HepG2 (cell line): Measurements from ENCODE around the gene TEAD4. TPM values are rescaled to one million over a fixed set of nuclear protein-coding genes. Genes with fewer than 3 reads are reported as not detected.

Experiments used
- ATAC-seq: fragments of 200-7000 bp; cut with Tn5 transposase; 3 replicates; pipeline ENCODE4 v1.9.1; 2020; ENCODE audit warnings: mild to moderate bottlenecking, moderate library complexity
- BruUV-seq: library from RNA; stranded (reverse); fragments of 400-500 nt; replicated peaks from 2 replicates; lab custom pipeline; 2021; lab: Mats Ljungman, UMichigan
- CTCF ChIA-PET: fragments of 300-600 bp; formaldehyde crosslinking; extraction: SDS; loops from one replicate; lab custom pipeline; 2021; ENCODE audit warnings: low total read pairs, inconsistent platforms, low intra/inter-chr PET ratio; lab: Yijun Ruan, JAX
- POLR2A ChIA-PET: fragments of 350-600 bp; sonication (Branson Sonifier 250); formaldehyde crosslinking; loops from one replicate; lab custom pipeline; 2020; ENCODE audit warnings: antibody characterized with exemption, inconsistent platforms; lab: Yijun Ruan, JAX
- DNase-seq: peaks from one replicate; pipeline ENCODE4 v3.0.0-alpha.2; 2015; ENCODE audit warnings: low spot score
- FAIRE-seq: peaks from 3 replicates; lab custom pipeline; 2011; peaks lifted over from hg19 to GRCh38; lab: Jason Lieb, UNC
- H2AFZ ChIP-seq: one replicate; pipeline ENCODE4 v1.6.1; 2011; ENCODE audit warnings: low read length, inconsistent platforms
- H3K27ac ChIP-seq: fragments of 300-600 bp; 3 replicates; pipeline ENCODE4 v1.8.0; 2011; ENCODE audit warnings: mixed run types, mild to moderate bottlenecking, mixed read lengths, low read length, inconsistent platforms; ENCODE audit not compliant: insufficient read depth; ENCODE audit errors: extremely low read length
- H3K27me3 ChIP-seq, 2 experiments: fragments of 200-600 bp in 1 of 2; 2 replicates in 1 of 2; 3 replicates in 1 of 2; pipeline versions ENCODE4 v1.6.0 to v1.8.0; 2011; ENCODE audit warnings: low read length in 2 of 2, mild to moderate bottlenecking in 2 of 2, moderate library complexity in 2 of 2, inconsistent platforms in 1 of 2; ENCODE audit not compliant: insufficient read depth in 2 of 2, control insufficient read depth in 1 of 2
- H3K36me3 ChIP-seq, 2 experiments: fragments of 200-600 bp in 1 of 2; replicated peaks in 1 of 2; 2 replicates in 1 of 2; 3 replicates in 1 of 2; pipeline versions ENCODE4 v1.5.1 to v1.8.0; 2011; ENCODE audit warnings: low read length in 2 of 2, inconsistent platforms in 1 of 2; ENCODE audit not compliant: insufficient read depth in 2 of 2, control insufficient read depth in 1 of 2
- H3K4me1 ChIP-seq: 2 replicates; pipeline ENCODE4 v1.5.1; 2012; ENCODE audit warnings: low read length, inconsistent platforms; ENCODE audit not compliant: insufficient read depth
- H3K4me2 ChIP-seq: 2 replicates; pipeline ENCODE4 v1.6.0; 2011; ENCODE audit warnings: low read depth, low read length, inconsistent platforms
- H3K4me3 ChIP-seq, 3 experiments: fragments of 200-600 bp in 1 of 3; sonication (generic), shearing (Covaris generic) in 1 of 3; replicated peaks in 1 of 3; 2 replicates each; pipeline ENCODE4 v1.5.1; 2011 to 2016; ENCODE audit warnings: low read length in 3 of 3, inconsistent platforms in 2 of 3, low read depth in 2 of 3, mild to moderate bottlenecking in 2 of 3, control low read depth in 1 of 3, mixed read lengths in 1 of 3; ENCODE audit not compliant: insufficient read depth in 1 of 3
- H3K79me2 ChIP-seq: one replicate; pipeline ENCODE4 v1.6.1; 2011; ENCODE audit warnings: low read length, inconsistent platforms; ENCODE audit not compliant: insufficient read depth
- H3K9ac ChIP-seq: 2 replicates; pipeline ENCODE4 v1.6.0; 2011; ENCODE audit warnings: mild to moderate bottlenecking, low read depth, low read length, inconsistent platforms; ENCODE audit not compliant: insufficient read depth
- H3K9me3 ChIP-seq: 2 replicates; pipeline ENCODE4 v1.5.1; 2012; ENCODE audit warnings: mild to moderate bottlenecking, low read length
- H4K20me1 ChIP-seq: 2 replicates; pipeline ENCODE4 v1.6.0; 2011; ENCODE audit warnings: inconsistent platforms, mild to moderate bottlenecking, low read length, moderate library complexity; ENCODE audit not compliant: insufficient read depth
- CEBPB ChIP-seq: IDR thresholded peaks from 2 replicates; pipeline ENCODE4 v1.6.1; 2011; ENCODE audit warnings: low read depth, low read length, improper control_type of control experiment, borderline replicate concordance
- FOXO4 ChIP-seq: sonication (generic); formaldehyde crosslinking; conservative IDR thresholded peaks from 2 replicates; pipeline ENCODE4 v1.8.1; 2023; ENCODE audit warnings: missing genetic modification reagents
- IRF1 ChIP-seq: sonication (generic); formaldehyde crosslinking; IDR thresholded peaks from 2 replicates; pipeline ENCODE4 v1.4.0; 2020; ENCODE audit warnings: low read depth, mild to moderate bottlenecking, missing genetic modification reagents
- MAFK ChIP-seq, 2 experiments: IDR thresholded peaks in 1 of 2; conservative IDR thresholded peaks in 1 of 2; 2 replicates each; pipeline ENCODE4 v1.6.1; 2011; ENCODE audit warnings: improper control_type of control experiment in 2 of 2, low read length in 2 of 2
- MEF2D ChIP-seq: sonication (generic); formaldehyde crosslinking; IDR thresholded peaks from 2 replicates; pipeline ENCODE4 v1.5.1; 2020; ENCODE audit warnings: mild to moderate bottlenecking, missing genetic modification reagents
- POLR2G ChIP-seq: fragments of 200-400 bp; formaldehyde crosslinking; IDR thresholded peaks from 2 replicates; pipeline ENCODE4 v1.6.1; 2018; ENCODE audit warnings: mild to moderate bottlenecking, low read depth, low read length, moderate library complexity
- ZNF770 ChIP-seq: sonication (generic); formaldehyde crosslinking; IDR thresholded peaks from 2 replicates; pipeline ENCODE4 v1.5.0; 2020; ENCODE audit warnings: mild to moderate bottlenecking, missing genetic modification reagents
- WGBS: methylation state at CpG from one replicate; pipeline ENCODE4 v1.1.6; 2017; ENCODE audit warnings: low lambda C conversion rate; 5-methylcytosine and 5-hydroxymethylcytosine counted together
- in situ Hi-C: cut with HindIII; loops from 2 replicates; pipeline ENCODE4 v1.10.0; 2017; ENCODE audit warnings: low pct_unique_long_range_greater_than_20kb; ENCODE audit not compliant: extremely low pct_ligation_motif_present
- intact Hi-C: fragments of 100-400 bp; cut with micrococcal nuclease; formaldehyde crosslinking; loops from one replicate; pipeline ENCODE4 v1.10.0; 2022; ENCODE audit not compliant: unreplicated experiment
- polyA plus RNA-seq, 8 experiments: library from polyadenylated mRNA; depleted of rRNA in 3 of 8; stranded (reverse) in 7 of 8; unstranded in 1 of 8; fragments of >200 nt; fragmentation: Illumina TruSeq in 4 of 8; extraction: Trizol in 4 of 8; gene quantifications; 2 replicates each; pipeline versions ENCODE4 v1.2.1 to v1.2.3, GENCODE V29; 2011 to 2016; ENCODE audit warnings: low read depth in 4 of 8, missing spikeins in 1 of 8, mixed read lengths in 1 of 8; ENCODE audit not compliant: insufficient read depth in 1 of 8
- total RNA-seq, 5 experiments: library from RNA; depleted of rRNA; stranded (reverse); fragments of >200 nt; fragmentation: Illumina TruSeq; extraction: Trizol; gene quantifications; 2 replicates each; pipeline ENCODE4 v1.2.3, GENCODE V29; 2016; ENCODE audit warnings: low read depth in 1 of 5

Gene TEAD4
- total and polyA plus RNA-seq, 2 of the 13 experiments (the other 11 are each of a cell fraction or from before 2014, with no cell fraction given): 45.0 to 69.4 TPM

GRCh38 chr12:3046441-3047200, 87.4 kb downstream of the TEAD4 start:
- BruUV-seq: no TSS peak

More at GRCh38 chr12:3046441-3047200, 87.4 kb downstream of the TEAD4 start:
- intact Hi-C loops: no loop called here
- no peak overlapping the region for H2AFZ ChIP-seq
- ChIA-PET CTCF (no interaction called here), POLR2A (interaction anchor here (1.2 kb wide), 1 partner anchor 58 kb away, joined by 3 read pairs; no protein-coding TSS in a partner anchor)
- no peak overlapping the region for H3K4me2 ChIP-seq
- WGBS: 46% methylated on average over 7 of the region's 17 CpGs
- H3K9ac ChIP-seq: no peak overlapping the region
- no peaks in the 10 kb centered on the region for H3K9me3 ChIP-seq
- peaks cover 29% of the 10 kb centered on the region for H3K4me1 ChIP-seq
- TF ChIP-seq IRF1 (CRISPR knock-in tag) (no peak), POLR2G (0 out of 2 replicates have a peak, but pooled peaks have one; percentile 34), FOXO4 (CRISPR knock-in tag) (0 out of 2 replicates have a peak, but pooled peaks have one; percentile 29), CEBPB (peak; percentile 28; the same call in 1 of the 2 replicates), MAFK (conservative IDR thresholded peaks at IDR 0.05 in 1 of 2, IDR thresholded peaks at IDR 0.05 in 1 of 2; ENCODE audit: low read length in 2 of 2) (peak in 1 of 2 experiments; percentile 40; a peak in 2 of 4 replicates), ZNF770 (CRISPR knock-in tag) (peak; percentile 57; the same call in 1 of the 2 replicates), MEF2D (CRISPR knock-in tag) (no peak)
- H3K4me3 ChIP-seq: no peak overlapping the region
- FAIRE-seq: no peak
- no peak for DNase-seq
- H3K36me3 ChIP-seq: 0 out of 5 replicates have a peak, but pooled peaks cover 1 to 4% of the 10 kb centered on the region in 2 experiments
- ATAC-seq: no peak; the same call in 2 of the 3 replicates
- H4K20me1 ChIP-seq: no peaks in the 10 kb centered on the region
- in situ Hi-C loops: no loop called here
- H3K27ac ChIP-seq: no peak overlapping the region
- no peaks in the 10 kb centered on the region; a peak in 2 of 5 replicates for H3K27me3 ChIP-seq
- no peaks in the 10 kb centered on the region for H3K79me2 ChIP-seq
